Ovary (tissue), 9 donors: ENCODE measurements around the gene TRPC6. TPM values are rescaled to one million over a fixed set of nuclear protein-coding genes. Genes with fewer than 3 reads are reported as not detected.

ENCODE experiments used
- DNase-seq, 5 donors: peaks; one replicate each; pipeline ENCODE4 v3.0.0-alpha.2; 2019 to 2020
- H3K27ac ChIP-seq, 2 donors: fragments of 200-600 bp; one replicate each; pipeline versions ENCODE4 v1.5.1 to v1.8.0; 2019 to 2022
- H3K27me3 ChIP-seq: fragments of 200-600 bp; one replicate; pipeline ENCODE4 v1.8.0; 2022
- H3K36me3 ChIP-seq: fragments of 200-600 bp; sonication (generic); one replicate; pipeline ENCODE4 v1.5.1; 2019
- H3K4me1 ChIP-seq: one replicate; pipeline ENCODE4 v1.8.1; 2013; ENCODE audit warnings: mild to moderate bottlenecking, moderate library complexity; ENCODE audit not compliant: insufficient read depth
- H3K4me3 ChIP-seq: fragments of 200-600 bp; sonication (generic); one replicate; pipeline ENCODE4 v1.5.1; 2017
- H3K9me3 ChIP-seq, 2 donors: fragments of 200-600 bp in 1 of 2; sonication (generic) in 1 of 2; one replicate each; pipeline versions ENCODE4 v1.5.1 to v1.8.1; 2013 to 2019; ENCODE audit warnings: mild to moderate bottlenecking in 1 of 2, moderate library complexity in 1 of 2
- CTCF ChIP-seq, 3 donors: fragments of 450-650 bp in 2 of 3; fragments of 200-600 bp in 1 of 3; IDR thresholded peaks; one replicate each; pipeline versions ENCODE4 v1.5.1 to v1.8.0; 2016 to 2022; ENCODE audit warnings: antibody characterized with exemption in 3 of 3, mild to moderate bottlenecking in 1 of 3
- EP300 ChIP-seq: sonication (generic); formaldehyde crosslinking; IDR thresholded peaks from one replicate; pipeline ENCODE4 v1.6.1; 2017; ENCODE audit warnings: antibody characterized with exemption
- POLR2A ChIP-seq: fragments of 450-650 bp; IDR thresholded peaks from one replicate; pipeline ENCODE4 v1.6.1; 2017; ENCODE audit warnings: antibody characterized with exemption, mild to moderate bottlenecking, moderate library complexity
- WGBS, 3 donors: extraction: QIAGEN DNeasy Blood & Tissue Kit in 1 of 3; methylation state at CpG; one replicate each; pipeline versions ENCODE4 v1.1.5 to v1.1.7; 2013 to 2017; 5-methylcytosine and 5-hydroxymethylcytosine counted together
- intact Hi-C, 4 donors: fragments of 100-400 bp; cut with DNase I; formaldehyde crosslinking; loops; one replicate each; pipeline versions ENCODE4 v1.11.0 to v1.15.1; 2022 to 2023
- polyA plus RNA-seq, 2 donors: library from polyadenylated mRNA; stranded (reverse); fragments of 200-250 nt in 1 of 2; fragments of 350-450 nt in 1 of 2; fragmentation: Illumina TruSeq in 1 of 2; extraction: RNeasy Lipid Tissue Mini Kit (QIAGEN cat#74804) in 1 of 2; gene quantifications; one replicate each; pipeline ENCODE4 v1.2.3, GENCODE V29; 2013 to 2014
- total RNA-seq, 7 donors: library from RNA; depleted of rRNA in 2 of 7; stranded (reverse); fragments of >200 nt in 2 of 7; fragmentation: NEBNext Ultra II Directional in 3 of 7; extraction: Animal tissue kit (Norgen Biotek cat#: 25700) in 3 of 7; gene quantifications; one replicate each; pipeline versions ENCODE4 v1.1.0 to v1.2.4, GENCODE V29; 2016 to 2023
- donor health status: DM: no; HTN: no; CAD: no; lungs with moderate emphysema.
- donor health status: DM: no; HTN: no; CAD: no.
- donor health status: Bipolar disorder and iron deficiency.
- donor health status: DM: yes; HTN: yes; CAD: no.
- donor health status: DM: no; HTN: no; CAD: no.
- donor health status: DM: yes; HTN: yes; CAD: no.

Gene TRPC6
- total and polyA plus RNA-seq, 9 donors: 0.71 to 10.3 (median 2.4) TPM

- intact Hi-C loops: no loop called here
- no peaks in the 10 kb centered on the region for H3K36me3 ChIP-seq
- 88 to 92% (median 90%) methylated on average over 4 of the region's 4 CpGs for WGBS, 3 donors
- no peaks in the 10 kb centered on the region for H3K9me3 ChIP-seq
- H3K4me3 ChIP-seq: no peak overlapping the region
- DNase-seq: no peak
- H3K27ac ChIP-seq: no peak overlapping the region
- no peaks in the 10 kb centered on the region for H3K27me3 ChIP-seq
- no peaks in the 10 kb centered on the region for H3K4me1 ChIP-seq
- no peak for TF ChIP-seq EP300
- TF ChIP-seq CTCF (IDR thresholded peaks at IDR 0.05): no peak
- no peak for TF ChIP-seq POLR2A
Measured at GRCh38 chr11:101475699-101476098, 108.1 kb downstream of the TRPC6 start.

GRCh38 chr11:101474666-101475065 is 109.1 kb downstream of the TRPC6 start:
- no peak for DNase-seq
- H3K4me3 ChIP-seq: no peak overlapping the region
- TF ChIP-seq CTCF (IDR thresholded peaks at IDR 0.05): no peak
- no peak for TF ChIP-seq POLR2A
- no peak for TF ChIP-seq EP300
- 91 to 92% (median 92%) methylated on average over 3 of the region's 3 CpGs for WGBS, 3 donors
- no peak overlapping the region for H3K27ac ChIP-seq
- no peaks in the 10 kb centered on the region for H3K27me3 ChIP-seq
- no peaks in the 10 kb centered on the region for H3K9me3 ChIP-seq
- H3K36me3 ChIP-seq: no peaks in the 10 kb centered on the region
- intact Hi-C loops: no loop called here
- H3K4me1 ChIP-seq: no peaks in the 10 kb centered on the region

DNA sequence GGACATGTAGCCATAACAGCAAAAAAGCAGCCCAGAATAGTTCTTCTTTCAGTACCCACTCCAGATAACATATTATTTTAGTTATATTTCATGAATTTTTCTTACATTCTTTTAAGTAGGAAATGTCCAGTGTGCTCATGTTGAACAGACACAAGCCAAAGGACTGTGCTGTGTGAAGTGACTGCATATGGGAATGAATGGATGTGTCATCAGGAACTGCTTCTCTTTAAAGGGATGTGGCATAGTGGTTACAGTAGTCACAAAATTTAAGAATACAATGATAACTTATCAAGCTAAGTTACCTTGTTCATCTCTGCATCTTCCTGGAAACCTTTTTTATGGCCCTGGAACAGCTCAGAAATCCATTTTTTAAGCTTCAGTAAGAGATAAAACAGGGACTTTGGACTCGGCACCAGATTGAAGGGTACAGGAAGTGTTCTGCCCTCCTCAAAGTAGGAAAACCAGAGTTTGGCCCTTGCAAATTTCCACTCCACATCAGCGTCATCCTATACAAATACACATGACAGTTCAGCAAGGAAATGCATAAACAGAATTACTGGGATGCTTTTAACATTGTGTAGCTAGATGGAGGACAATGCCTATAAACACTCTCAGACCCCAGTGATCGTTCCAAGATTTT is 112.8 kb downstream of the TRPC6 start:
- H3K27ac ChIP-seq: no peak overlapping the region
- TF ChIP-seq CTCF (IDR thresholded peaks at IDR 0.05) (no peak), POLR2A (no peak), EP300 (no peak)
- no peaks in the 10 kb centered on the region for H3K36me3 ChIP-seq
- intact Hi-C loops: no loop called here
- 75 to 83% (median 81%) methylated on average over 3 of the region's 3 CpGs for WGBS, 3 donors
- no peak for DNase-seq
- no peak overlapping the region for H3K4me3 ChIP-seq
- no peaks in the 10 kb centered on the region for H3K27me3 ChIP-seq
- H3K4me1 ChIP-seq: no peaks in the 10 kb centered on the region
- H3K9me3 ChIP-seq: no peaks in the 10 kb centered on the region

GRCh38 chr11:101470419-101470818 is 113.4 kb downstream of the TRPC6 start:
- H3K27me3 ChIP-seq: no peaks in the 10 kb centered on the region
- H3K4me3 ChIP-seq: no peak overlapping the region
- no peak for DNase-seq
- H3K9me3 ChIP-seq: no peaks in the 10 kb centered on the region
- TF ChIP-seq EP300: no peak
- TF ChIP-seq CTCF (IDR thresholded peaks at IDR 0.05): no peak
- no peak for TF ChIP-seq POLR2A
- intact Hi-C loops: no loop called here
- H3K27ac ChIP-seq: no peak overlapping the region
- H3K4me1 ChIP-seq: no peaks in the 10 kb centered on the region
- 58 to 74% (median 72%) methylated on average over 2 of the region's 2 CpGs for WGBS, 3 donors
- H3K36me3 ChIP-seq: no peaks in the 10 kb centered on the region
